Measurements from ENCODE around the gene PXK. TPM values are rescaled to one million over a fixed set of nuclear protein-coding genes. Genes with fewer than 3 reads are reported as not detected.

Gene PXK
- total RNA-seq, 1 experiment from 2014 or later: 4.4 TPM

GRCh38 chr3:58391156-58391865 is 58.6 kb downstream of the PXK start:
- Histone ChIP-seq H4K20me1 (ENCODE audit: insufficient read depth) (no peaks in the 10 kb centered on the region), H3K27me3 (ENCODE audit: insufficient read depth, low read depth) (no peaks in the 10 kb centered on the region), H3K9me2 (ENCODE audit: insufficient read depth) (no peaks in the 10 kb centered on the region), H2AFZ (no peak overlapping the region), H3K4me3 (no peak overlapping the region), H3F3A (ENCODE audit: insufficient read depth, low read depth) (peaks cover 4% of the 10 kb centered on the region), H3K27ac (no peak overlapping the region), H3K4me2 (no peak overlapping the region), H3K9me3 (ENCODE audit: insufficient read depth, low read depth) (no peaks in the 10 kb centered on the region), H3K4me1 (replicated peaks; ENCODE audit: insufficient read depth) (no peaks in the 10 kb centered on the region), H3K79me2 (ENCODE audit: low read depth) (no peaks in the 10 kb centered on the region), H3K36me3 (ENCODE audit: low read depth) (no peaks in the 10 kb centered on the region)
- POLR2A ChIA-PET (ENCODE audit: unreplicated experiment): no interaction called here
- CTCF ChIA-PET: no interaction called here
- TF ChIP-seq EZH2 (IDR thresholded peaks at IDR 0.05; ENCODE audit: low read depth): no peak
- TF ChIP-seq CTCF (conservative IDR thresholded peaks at IDR 0.05): no peak
- intact Hi-C loops (cut with micrococcal nuclease; ENCODE audit: unreplicated experiment): no loop called here
- no TSS peak for BruUV-seq (replicated peaks)
- no peak for DNase-seq

- no peak overlapping the region for H3K4me3 ChIP-seq
- H3K9me3 ChIP-seq (ENCODE audit: insufficient read depth, low read depth): no peaks in the 10 kb centered on the region
- no peak overlapping the region for H3K4me2 ChIP-seq
- H4K20me1 ChIP-seq (ENCODE audit: insufficient read depth): no peaks in the 10 kb centered on the region
- H3K36me3 ChIP-seq (ENCODE audit: low read depth): peaks cover 4% of the 10 kb centered on the region; the same call in 1 of the 2 replicates
- no peaks in the 10 kb centered on the region for H3K4me1 ChIP-seq (replicated peaks; ENCODE audit: insufficient read depth)
- no peak overlapping the region for H3K27ac ChIP-seq
- no TSS peak for BruUV-seq (replicated peaks)
- peaks cover 4% of the 10 kb centered on the region for H3F3A ChIP-seq (ENCODE audit: insufficient read depth, low read depth)
- intact Hi-C loops (cut with micrococcal nuclease; ENCODE audit: unreplicated experiment): no loop called here
- CTCF ChIA-PET: interaction anchor here (0.5 kb wide), 1 partner anchor 96 kb away, joined by 4 read pairs; no protein-coding TSS in a partner anchor
- no peak for DNase-seq
- no peaks in the 10 kb centered on the region for H3K27me3 ChIP-seq (ENCODE audit: insufficient read depth, low read depth)
- POLR2A ChIA-PET (ENCODE audit: unreplicated experiment): no interaction called here
- H3K9me2 ChIP-seq (ENCODE audit: insufficient read depth): no peaks in the 10 kb centered on the region
- H3K79me2 ChIP-seq (ENCODE audit: low read depth): no peaks in the 10 kb centered on the region
- no peak overlapping the region for H2AFZ ChIP-seq
- no peak for TF ChIP-seq CTCF (conservative IDR thresholded peaks at IDR 0.05)
- no peak for TF ChIP-seq EZH2 (IDR thresholded peaks at IDR 0.05; ENCODE audit: low read depth)
Observed at GRCh38 chr3:58392181-58392580, 59.5 kb downstream of the PXK start.

GRCh38 chr3:58394339-58394738 is 61.6 kb downstream of the PXK start:
- Histone ChIP-seq H3K36me3 (ENCODE audit: low read depth) (peaks cover 5% of the 10 kb centered on the region; the same call in 1 of the 2 replicates), H3F3A (ENCODE audit: insufficient read depth, low read depth) (no peaks in the 10 kb centered on the region; the same call in 1 of the 2 replicates)

More at GRCh38 chr3:58394339-58394738, 61.6 kb downstream of the PXK start:
- no peaks in the 10 kb centered on the region for H4K20me1 ChIP-seq (ENCODE audit: insufficient read depth)
- no peaks in the 10 kb centered on the region for H3K9me3 ChIP-seq (ENCODE audit: insufficient read depth, low read depth)
- no peaks in the 10 kb centered on the region for H3K9me2 ChIP-seq (ENCODE audit: insufficient read depth)
- H3K4me2 ChIP-seq: no peak overlapping the region
- no peak overlapping the region for H3K4me3 ChIP-seq
- ChIA-PET CTCF (no interaction called here), POLR2A (ENCODE audit: unreplicated experiment) (no interaction called here)
- H3K4me1 ChIP-seq (replicated peaks; ENCODE audit: insufficient read depth): no peaks in the 10 kb centered on the region
- BruUV-seq (replicated peaks): no TSS peak
- no peak overlapping the region for H3K27ac ChIP-seq
- no peak overlapping the region for H2AFZ ChIP-seq
- H3K27me3 ChIP-seq (ENCODE audit: insufficient read depth, low read depth): no peaks in the 10 kb centered on the region
- TF ChIP-seq CTCF (conservative IDR thresholded peaks at IDR 0.05) (no peak), EZH2 (IDR thresholded peaks at IDR 0.05; ENCODE audit: low read depth) (no peak)
- DNase-seq: no peak
- intact Hi-C loops (cut with micrococcal nuclease; ENCODE audit: unreplicated experiment): no loop called here
- H3K79me2 ChIP-seq (ENCODE audit: low read depth): no peaks in the 10 kb centered on the region
